Activated CD4-positive, alpha-beta memory T cell treated with anti-CD3 and anti-CD28 coated beads for 36 hours (primary cell): ENCODE measurements around the gene C19orf73. TPM values are rescaled to one million over a fixed set of nuclear protein-coding genes. Genes with fewer than 3 reads are reported as not detected.
A peak's percentile ranks its signal among the peaks of the same experiment; 100 is the strongest.
"Not testable (repeated sequence)": the region's sequence is repeated elsewhere in the genome, so short reads cannot be mapped to it uniquely, and the experiment has no call there.

Experiments
- CTCF ChIA-PET: fragments of 350-600 bp; sonication (Branson Sonifier 250); formaldehyde crosslinking; loops from one replicate; lab custom pipeline; 2021; ENCODE audit warnings: antibody characterized with exemption, inconsistent platforms; lab: Charles Lee
- POLR2A ChIA-PET: fragments of 350-600 bp; sonication (Branson Sonifier 250); formaldehyde crosslinking; loops from one replicate; lab custom pipeline; 2021; ENCODE audit warnings: antibody characterized with exemption; lab: Charles Lee
- DNase-seq: peaks from one replicate; pipeline ENCODE4 v3.0.0-alpha.2; 2020
- H3K27ac Mint-ChIP-seq: one replicate; pipeline ENCODE4 v1.8.0; 2021; ENCODE audit warnings: mixed read lengths
- H3K27me3 Mint-ChIP-seq: one replicate; pipeline ENCODE4 v1.8.0; 2021; ENCODE audit warnings: mixed read lengths
- H3K36me3 Mint-ChIP-seq: one replicate; pipeline ENCODE4 v1.8.0; 2021; ENCODE audit warnings: mixed read lengths
- H3K4me1 Mint-ChIP-seq: one replicate; pipeline ENCODE4 v1.8.0; 2021; ENCODE audit warnings: low read depth, mixed read lengths
- H3K4me3 Mint-ChIP-seq: one replicate; pipeline ENCODE4 v1.8.0; 2021; ENCODE audit warnings: mild to moderate bottlenecking, mixed read lengths
- H3K9me3 Mint-ChIP-seq: one replicate; pipeline ENCODE4 v1.8.0; 2021; ENCODE audit warnings: mixed read lengths
- intact Hi-C: fragments of 100-400 bp; cut with micrococcal nuclease; formaldehyde crosslinking; loops from one replicate; pipeline ENCODE4 v1.15.1; 2023
- total RNA-seq, 2 experiments: library from RNA; stranded (reverse); gene quantifications; one replicate each; pipeline ENCODE4 v1.2.3, GENCODE V29; 2021

Gene C19orf73
- total RNA-seq, 2 experiments from 2014 or later, result 1.4 TPM

- Mint-ChIP-seq H3K27me3 (no peaks in the 10 kb centered on the region), H3K4me1 (peaks cover 17% of the 10 kb centered on the region), H3K27ac (no peak overlapping the region), H3K36me3 (no peaks in the 10 kb centered on the region), H3K4me3 (peak overlapping the region; percentile 86), H3K9me3 (no peaks in the 10 kb centered on the region)
- CTCF ChIA-PET, result interaction anchor here (0.6 to 2.9 kb wide), 10 partner anchors 11 to 135 kb away, joined by 3 to 15 read pairs (median 4); partner anchors contain the start of genes LIN7B and RUVBL2
- intact Hi-C loops, result loop anchor here (1.0 to 2.0 kb wide), 2 partner anchors 9 to 14 kb away; partner anchors contain the start of genes C19orf73, LIN7B and PPFIA3
- POLR2A ChIA-PET, result interaction anchor here (1.4 to 1.9 kb wide), 2 partner anchors 15 to 18 kb away, joined by 3 to 5 read pairs; partner anchors contain the start of gene LIN7B
- no peak for DNase-seq
These were observed 9.7 kb upstream of the C19orf73 start for GRCh38 chr19:49128545-49129237.

GRCh38 chr19:49127674-49128544 lies 9.0 kb upstream of the C19orf73 start:
- H3K27ac Mint-ChIP-seq, result peak overlapping the region; percentile 78
- no peaks in the 10 kb centered on the region for H3K36me3 Mint-ChIP-seq
- ChIA-PET CTCF (interaction anchor here (0.6 to 2.9 kb wide), 12 partner anchors 10 to 134 kb away, joined by 3 to 15 read pairs (median 4); partner anchors contain the start of genes LIN7B and RUVBL2), POLR2A (interaction anchor here (0.6 to 1.9 kb wide), 4 partner anchors 14 to 71 kb away, joined by 3 to 5 read pairs (median 3); partner anchors contain the start of gene LIN7B)
- no peaks in the 10 kb centered on the region for H3K27me3 Mint-ChIP-seq
- H3K4me1 Mint-ChIP-seq, result peaks cover 13% of the 10 kb centered on the region
- intact Hi-C loops, result loop anchor here (1.0 to 2.0 kb wide), 2 partner anchors 9 to 13 kb away; partner anchors contain the start of genes C19orf73, LIN7B and PPFIA3
- no peaks in the 10 kb centered on the region for H3K9me3 Mint-ChIP-seq
- peak overlapping the region; percentile 86 for H3K4me3 Mint-ChIP-seq
- DNase-seq, result peak; percentile 97

DNA sequence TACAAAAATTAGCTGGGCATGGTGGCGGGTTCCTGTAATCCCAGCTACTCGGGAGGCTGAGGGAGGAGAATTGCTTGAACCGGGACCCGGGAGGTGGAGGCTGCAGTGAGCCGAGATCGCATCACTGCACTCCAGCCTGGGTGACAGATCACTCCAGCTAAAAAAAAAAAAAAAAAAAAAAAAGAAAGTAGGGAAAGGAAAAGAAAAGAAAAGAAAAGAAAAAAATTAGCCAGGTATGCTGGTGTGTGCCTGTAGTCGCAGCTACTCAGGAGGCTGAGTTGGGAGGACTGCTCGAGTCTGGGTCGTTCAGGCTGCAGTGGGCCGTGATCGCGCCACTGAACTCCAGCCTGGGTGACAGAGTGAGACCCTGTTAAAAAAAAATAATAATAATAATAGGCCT lies 8.3 kb upstream of the C19orf73 start:
- ChIA-PET CTCF (interaction anchor here (0.9 to 2.9 kb wide), 5 partner anchors 13 to 133 kb away, joined by 3 to 15 read pairs (median 9); partner anchors contain the start of genes LIN7B and RUVBL2), POLR2A (interaction anchor here (0.6 to 1.9 kb wide), 3 partner anchors 12 to 21 kb away, joined by 3 to 5 read pairs (median 3); partner anchors contain the start of gene LIN7B)
- H3K4me1 Mint-ChIP-seq, H3K4me3 Mint-ChIP-seq, H3K36me3 Mint-ChIP-seq, DNase-seq, intact Hi-C loops, H3K9me3 Mint-ChIP-seq, H3K27ac Mint-ChIP-seq, H3K27me3 Mint-ChIP-seq: not testable (repeated sequence)

DNA sequence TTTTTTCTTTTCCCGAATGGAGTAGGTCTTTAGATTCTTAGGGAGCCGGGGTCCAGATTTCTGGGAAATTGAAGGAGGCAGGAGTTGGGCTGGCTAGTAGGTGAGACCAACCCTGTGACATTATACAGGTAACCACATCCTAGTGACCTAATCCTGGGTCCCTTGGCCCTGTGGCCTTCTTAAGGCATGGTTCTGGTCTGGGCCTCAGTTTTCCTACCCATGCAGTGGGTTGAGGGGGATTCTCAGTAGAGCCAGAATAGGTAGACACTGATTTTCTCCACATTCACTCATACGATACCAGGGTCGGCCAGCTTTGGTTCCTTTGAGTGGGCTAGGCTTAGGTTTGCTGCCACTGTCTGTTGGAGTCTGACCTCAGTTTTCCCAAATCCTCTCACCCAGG lies 7.6 kb upstream of the C19orf73 start:
- peaks cover 10% of the 10 kb centered on the region for H3K4me1 Mint-ChIP-seq
- H3K27ac Mint-ChIP-seq, result no peak overlapping the region
- intact Hi-C loops, result no loop called here
- H3K27me3 Mint-ChIP-seq, result no peaks in the 10 kb centered on the region
- no peak overlapping the region for H3K4me3 Mint-ChIP-seq
- ChIA-PET CTCF (no interaction called here), POLR2A (no interaction called here)
- H3K9me3 Mint-ChIP-seq, result no peaks in the 10 kb centered on the region
- H3K36me3 Mint-ChIP-seq, result no peaks in the 10 kb centered on the region
- no peak for DNase-seq

DNA sequence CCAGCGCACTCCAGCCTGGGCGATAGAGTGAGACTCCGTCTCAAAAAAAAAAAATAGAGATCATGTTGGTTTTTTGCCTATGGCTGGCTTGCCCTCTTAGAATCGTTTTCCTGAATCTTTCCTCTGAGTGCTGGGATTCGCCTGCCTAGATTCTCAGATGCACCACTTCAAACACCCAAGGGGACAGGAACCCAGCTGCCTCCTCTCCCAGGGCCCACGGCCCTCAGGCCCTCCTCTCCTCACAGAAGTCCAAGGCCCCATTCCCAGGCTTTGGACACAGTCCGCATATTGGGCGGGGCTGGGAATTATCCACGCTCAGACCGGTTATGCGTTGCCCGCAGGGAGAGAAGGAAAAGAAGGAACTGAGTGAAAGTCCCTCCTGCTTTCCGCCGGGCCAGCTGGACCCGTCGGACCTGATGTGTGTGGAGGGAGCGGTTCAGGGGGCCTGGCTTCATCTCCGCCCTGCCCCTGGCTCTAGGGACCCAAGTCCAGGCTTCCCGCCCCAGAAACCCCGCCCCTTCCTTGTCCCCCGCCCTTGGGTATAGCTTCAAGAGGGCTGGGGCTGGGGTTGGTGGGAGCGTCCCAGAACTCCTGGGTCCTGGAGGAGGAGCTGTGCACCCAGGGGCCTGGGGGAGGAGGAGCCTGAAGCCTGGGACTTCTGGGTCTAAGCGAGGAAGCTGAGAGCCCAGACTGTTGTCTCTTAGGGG lies 6.2 kb upstream of the C19orf73 start:
- CTCF ChIA-PET, result interaction anchor here (1.3 to 2.9 kb wide), 2 partner anchors 11 to 27 kb away, joined by 3 to 13 read pairs; partner anchors contain the start of gene LIN7B
- H3K9me3 Mint-ChIP-seq, result no peaks in the 10 kb centered on the region
- H3K27ac Mint-ChIP-seq, result no peak overlapping the region
- H3K36me3 Mint-ChIP-seq, result no peaks in the 10 kb centered on the region
- POLR2A ChIA-PET, result interaction anchor here (0.6 kb wide), 1 partner anchor 28 kb away, joined by 3 read pairs; no protein-coding TSS in a partner anchor
- no peak for DNase-seq
- peaks cover 12% of the 10 kb centered on the region for H3K4me1 Mint-ChIP-seq
- intact Hi-C loops, result no loop called here
- H3K4me3 Mint-ChIP-seq, result no peak overlapping the region
- H3K27me3 Mint-ChIP-seq, result peaks cover 7% of the 10 kb centered on the region

DNA sequence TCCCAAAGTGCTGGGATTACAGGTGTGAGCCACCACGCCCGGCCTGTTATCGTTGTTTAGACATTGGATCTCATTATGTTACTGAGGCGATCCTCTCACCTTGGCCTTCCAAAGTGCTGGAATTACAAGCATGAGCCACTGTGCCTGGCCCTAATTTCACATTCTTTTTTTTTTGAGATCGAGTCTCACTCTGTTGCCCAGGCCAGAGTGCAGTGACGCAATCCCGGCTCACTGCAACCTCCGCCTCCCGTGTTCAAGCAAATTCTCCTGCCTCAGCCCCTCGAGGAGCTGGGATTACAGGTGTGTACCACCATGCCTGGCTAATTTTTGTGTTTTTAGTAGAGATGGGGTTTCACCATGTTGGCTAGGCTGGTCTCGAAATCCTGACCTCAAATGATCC lies 4.3 kb upstream of the C19orf73 start:
- DNase-seq, H3K27ac Mint-ChIP-seq, POLR2A ChIA-PET, intact Hi-C loops, H3K9me3 Mint-ChIP-seq, H3K4me3 Mint-ChIP-seq, H3K27me3 Mint-ChIP-seq, H3K36me3 Mint-ChIP-seq, H3K4me1 Mint-ChIP-seq: not testable (repeated sequence)
- CTCF ChIA-PET, result interaction anchor here (2.9 kb wide), 1 partner anchor 9 kb away, joined by 13 read pairs; the partner anchor contains the start of gene LIN7B

DNA sequence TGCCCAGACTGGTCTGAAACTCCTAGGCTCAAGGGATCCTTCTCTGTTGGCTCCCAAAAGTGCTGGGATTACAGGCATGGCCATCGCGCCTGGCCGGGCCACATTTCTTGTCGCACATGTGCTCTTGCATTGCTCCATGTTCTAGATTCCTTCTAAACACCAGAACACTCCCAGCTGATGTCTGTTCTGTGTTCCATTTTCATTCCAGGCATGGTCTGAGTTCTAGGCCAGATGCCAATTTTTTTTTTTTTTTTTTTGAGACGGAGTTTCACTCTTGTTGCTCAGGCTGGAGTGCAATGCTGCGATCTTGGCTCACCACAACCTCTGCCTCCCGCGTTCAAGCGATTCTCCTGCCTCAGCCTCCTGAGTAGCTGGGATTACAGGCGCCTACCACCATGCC lies 2.9 kb upstream of the C19orf73 start:
- H3K4me1 Mint-ChIP-seq, result peaks cover 15% of the 10 kb centered on the region
- intact Hi-C loops, DNase-seq, CTCF ChIA-PET, H3K36me3 Mint-ChIP-seq, H3K27me3 Mint-ChIP-seq, H3K4me3 Mint-ChIP-seq, H3K27ac Mint-ChIP-seq, POLR2A ChIA-PET, H3K9me3 Mint-ChIP-seq: not testable (repeated sequence)

GRCh38 chr19:49120868-49121267 lies 1.9 kb upstream of the C19orf73 start:
- Mint-ChIP-seq H3K27ac (no peak overlapping the region), H3K4me1 (peaks cover 21% of the 10 kb centered on the region), H3K36me3 (no peaks in the 10 kb centered on the region), H3K27me3 (peaks cover 7% of the 10 kb centered on the region), H3K4me3 (peak overlapping the region; percentile 25), H3K9me3 (no peaks in the 10 kb centered on the region)
- CTCF ChIA-PET, result interaction anchor here (0.7 to 1.8 kb wide), 3 partner anchors 9 to 128 kb away, joined by 3 to 5 read pairs (median 4); partner anchors contain the start of genes GYS1 and RUVBL2
- intact Hi-C loops, result no loop called here
- POLR2A ChIA-PET, result no interaction called here
- DNase-seq, result no peak

- intact Hi-C loops, result no loop called here
- H3K36me3 Mint-ChIP-seq, result no peaks in the 10 kb centered on the region
These were observed 1.4 kb upstream of the C19orf73 start for GRCh38 chr19:49120325-49120683.

GRCh38 chr19:49119411-49120324 lies 725 bp upstream of the C19orf73 start, which contains the start of gene PPFIA3:
Gene PPFIA3 (plus strand): TSS chr19:49119544. CDS start chr19:49127874, 8,330 bp downstream.
- intact Hi-C loops, result loop anchor here (1.0 to 2.0 kb wide), 3 partner anchors 9 to 34 kb away; partner anchors contain the start of gene SNRNP70
- peaks cover 25% of the 10 kb centered on the region for H3K4me1 Mint-ChIP-seq
- no peaks in the 10 kb centered on the region for H3K9me3 Mint-ChIP-seq
- DNase-seq, result peak; percentile 31
- ChIA-PET CTCF (interaction anchor here (0.6 to 1.8 kb wide), 4 partner anchors 22 to 126 kb away, joined by 3 to 8 read pairs (median 4); partner anchors contain the start of genes GYS1 and RUVBL2), POLR2A (no interaction called here)
- H3K36me3 Mint-ChIP-seq, result no peaks in the 10 kb centered on the region
- peak within 1 kb of the TSS; percentile 81 for H3K4me3 Mint-ChIP-seq
- peaks cover 7% of the 10 kb centered on the region for H3K27me3 Mint-ChIP-seq
- H3K27ac Mint-ChIP-seq, result peak within 1 kb of the TSS; percentile 84

More at GRCh38 chr19:49120325-49120683, 1.4 kb upstream of the C19orf73 start:
- Mint-ChIP-seq H3K9me3 (no peaks in the 10 kb centered on the region), H3K4me1 (peaks cover 21% of the 10 kb centered on the region), H3K27ac (no peak overlapping the region), H3K27me3 (peaks cover 7% of the 10 kb centered on the region), H3K4me3 (peak overlapping the region; percentile 25)
- CTCF ChIA-PET, result interaction anchor here (0.6 to 1.8 kb wide), 4 partner anchors 23 to 127 kb away, joined by 3 to 8 read pairs (median 4); partner anchors contain the start of genes GYS1 and RUVBL2
- POLR2A ChIA-PET, result no interaction called here
- DNase-seq, result no peak
